HCT116 (cell line): ENCODE measurements around the gene TCERG1L. TPM values are rescaled to one million over a fixed set of nuclear protein-coding genes. Genes with fewer than 3 reads are reported as not detected.

ENCODE experiments used
- ATAC-seq: fragments of 200-7000 bp; cut with Tn5 transposase; 2 replicates; pipeline ENCODE4 v1.9.1; 2020; ENCODE audit warnings: mild to moderate bottlenecking, moderate library complexity
- BruUV-seq: library from RNA; stranded (reverse); fragments of 400-500 nt; replicated peaks from 2 replicates; lab custom pipeline; 2021; lab: Mats Ljungman, UMichigan
- CTCF ChIA-PET: fragments of 300-600 bp; sonication (Branson Sonifier 250); formaldehyde crosslinking; loops from one replicate; lab custom pipeline; 2021; ENCODE audit warnings: antibody characterized with exemption; lab: Charles Lee
- POLR2A ChIA-PET: fragments of 300-600, 350-600 bp; sonication (Branson Sonifier 250); formaldehyde crosslinking; loops from one replicate; lab custom pipeline; 2021; ENCODE audit warnings: antibody characterized with exemption; lab: Charles Lee
- RAD21 ChIA-PET, 2 experiments: fragments of 300-600 bp; sonication (Branson Sonifier 250); formaldehyde crosslinking; loops; one replicate each; lab custom pipeline; 2023; ENCODE audit warnings: low total read pairs in 2 of 2; ENCODE audit not compliant: uncharacterized antibody in 2 of 2, unreplicated experiment in 2 of 2, low non-redundant PET in 1 of 2; lab: Charles Lee
- DNase-seq: peaks from one replicate; pipeline ENCODE4 v3.0.0-alpha.2; 2010; ENCODE audit warnings: low read depth, low spot score
- H2AFZ ChIP-seq: fragments of 200-600 bp; shearing (Covaris generic), sonication (generic); 2 replicates; pipeline ENCODE4 v1.6.1; 2017; ENCODE audit warnings: low read depth, mixed run types, mixed read lengths, antibody characterized with exemption, low read length; ENCODE audit not compliant: poor library complexity, severe bottlenecking
- H3K27ac ChIP-seq: 2 replicates; pipeline ENCODE4 v1.5.1; 2012; ENCODE audit warnings: low read depth, low read length
- H3K27me3 ChIP-seq: fragments of 200-600 bp; sonication (generic); 2 replicates; pipeline ENCODE4 v1.6.1; 2016; ENCODE audit warnings: mixed run types, low read length, mixed read lengths; ENCODE audit not compliant: insufficient read depth
- H3K36me3 ChIP-seq, 2 experiments: fragments of 200-500 bp in 1 of 2; fragments of 200-600 bp in 1 of 2; sonication (Bioruptor generic) in 1 of 2; sonication (generic) in 1 of 2; 2 replicates each; pipeline versions ENCODE4 v1.5.1 to v1.6.1; 2014 to 2016; ENCODE audit warnings: low read length in 2 of 2, inconsistent platforms in 1 of 2, mixed read lengths in 1 of 2, mixed run types in 1 of 2; ENCODE audit not compliant: insufficient read depth in 2 of 2, control insufficient read depth in 1 of 2
- H3K4me1 ChIP-seq, 2 experiments: fragments of 200-600 bp in 1 of 2; sonication (generic) in 1 of 2; 2 replicates each; pipeline versions ENCODE4 v1.5.1 to v1.6.1; 2012 to 2017; ENCODE audit warnings: low read length in 2 of 2, inconsistent platforms in 1 of 2, mild to moderate bottlenecking in 1 of 2, mixed read lengths in 1 of 2, mixed run types in 1 of 2, moderate library complexity in 1 of 2; ENCODE audit not compliant: insufficient read depth in 2 of 2, control insufficient read depth in 1 of 2
- H3K4me2 ChIP-seq: fragments of 200-600 bp; sonication (generic); 2 replicates; pipeline ENCODE4 v1.6.1; 2017; ENCODE audit warnings: mixed run types, low read length, mixed read lengths
- H3K4me3 ChIP-seq, 2 experiments: fragments of 200-600 bp in 1 of 2; sonication (generic) in 1 of 2; replicated peaks in 1 of 2; 2 replicates each; pipeline ENCODE4 v1.5.1; 2011 to 2016; ENCODE audit warnings: low read length in 2 of 2, control low read depth in 1 of 2, low read depth in 1 of 2, mild to moderate bottlenecking in 1 of 2, mixed read lengths in 1 of 2, mixed run types in 1 of 2
- H3K79me2 ChIP-seq: fragments of 200-600 bp; sonication (generic); 2 replicates; pipeline ENCODE4 v1.6.1; 2017; ENCODE audit warnings: mild to moderate bottlenecking, mixed run types, low read length, moderate library complexity, mixed read lengths; ENCODE audit not compliant: insufficient read depth
- H3K9ac ChIP-seq: fragments of 200-600 bp; sonication (generic); 2 replicates; pipeline ENCODE4 v1.6.1; 2016; ENCODE audit warnings: low read length, mixed read lengths
- H3K9me2 ChIP-seq: fragments of 200-600 bp; sonication (generic), shearing (Covaris generic); 2 replicates; pipeline ENCODE4 v1.6.1; 2017; ENCODE audit warnings: mixed run types, mild to moderate bottlenecking, moderate library complexity; ENCODE audit not compliant: insufficient read depth
- H3K9me3 ChIP-seq, 2 experiments: fragments of 200-500 bp in 1 of 2; fragments of 200-600 bp in 1 of 2; sonication (Bioruptor generic) in 1 of 2; sonication (generic) in 1 of 2; 2 replicates each; pipeline ENCODE4 v1.6.1; 2014 to 2017; ENCODE audit warnings: low read length in 2 of 2, mixed read lengths in 2 of 2, inconsistent platforms in 1 of 2, low read depth in 1 of 2, mild to moderate bottlenecking in 1 of 2, mixed run types in 1 of 2, moderate library complexity in 1 of 2; ENCODE audit not compliant: control insufficient read depth in 1 of 2, insufficient read depth in 1 of 2
- H4K20me1 ChIP-seq: fragments of 200-600 bp; sonication (generic), shearing (Covaris generic); 2 replicates; pipeline ENCODE4 v1.6.1; 2017; ENCODE audit warnings: mixed run types, mild to moderate bottlenecking, moderate library complexity; ENCODE audit not compliant: insufficient read depth
- ATF3 ChIP-seq: IDR thresholded peaks from 2 replicates; pipeline ENCODE4 v1.6.1; 2012
- CBX3 ChIP-seq: IDR thresholded peaks from 2 replicates; pipeline ENCODE4 v1.6.1; 2012; ENCODE audit warnings: low read depth
- CTCF ChIP-seq, 3 experiments: fragments of 200-600 bp in 1 of 3; sonication (generic) in 1 of 3; IDR thresholded peaks in 2 of 3; conservative IDR thresholded peaks in 1 of 3; 2 replicates each; pipeline ENCODE4 v1.5.1; 2012 to 2017; ENCODE audit warnings: low read depth in 2 of 3, low read length in 2 of 3, antibody characterized with exemption in 1 of 3, borderline replicate concordance in 1 of 3, control low read depth in 1 of 3, mild to moderate bottlenecking in 1 of 3, mixed read lengths in 1 of 3, mixed run types in 1 of 3, moderate library complexity in 1 of 3; ENCODE audit not compliant: insufficient read depth in 1 of 3
- EGR1 ChIP-seq: IDR thresholded peaks from 2 replicates; pipeline ENCODE4 v1.6.1; 2012; ENCODE audit warnings: low read depth
- EZH2 ChIP-seq: fragments of 200-600 bp; sonication (generic); IDR thresholded peaks from 2 replicates; pipeline ENCODE4 v1.6.1; 2017; ENCODE audit warnings: antibody characterized with exemption, mixed run types
- EZH2phosphoT487 ChIP-seq: fragments of 200-600 bp; IDR thresholded peaks from 2 replicates; pipeline ENCODE4 v1.6.1; 2018; ENCODE audit warnings: antibody characterized with exemption, borderline replicate concordance
- FOSL1 ChIP-seq: IDR thresholded peaks from 2 replicates; pipeline ENCODE4 v1.6.1; 2012; ENCODE audit warnings: low read depth
- JUND ChIP-seq: IDR thresholded peaks from 2 replicates; pipeline ENCODE4 v1.6.1; 2012
- MAX ChIP-seq: IDR thresholded peaks from 2 replicates; pipeline ENCODE4 v1.6.1; 2012
- POLR2A ChIP-seq: IDR thresholded peaks from 2 replicates; pipeline ENCODE4 v1.7.0; 2011; ENCODE audit warnings: borderline replicate concordance; ENCODE audit not compliant: insufficient read depth, insufficient read length; ENCODE audit errors: extremely low read depth
- POLR2AphosphoS5 ChIP-seq: IDR thresholded peaks from 2 replicates; pipeline ENCODE4 v1.6.1; 2011; ENCODE audit warnings: mild to moderate bottlenecking, low read depth, low read length, moderate library complexity
- RAD21 ChIP-seq: IDR thresholded peaks from 2 replicates; pipeline ENCODE4 v1.6.1; 2012; ENCODE audit warnings: low read depth, mild to moderate bottlenecking
- REST ChIP-seq: IDR thresholded peaks from 2 replicates; pipeline ENCODE4 v1.6.1; 2012; ENCODE audit warnings: low read depth
- SIN3A ChIP-seq: IDR thresholded peaks from 2 replicates; pipeline ENCODE4 v1.6.1; 2012; ENCODE audit warnings: low read depth
- SP1 ChIP-seq: IDR thresholded peaks from 2 replicates; pipeline ENCODE4 v1.6.1; 2012; ENCODE audit warnings: low read depth
- SRF ChIP-seq: IDR thresholded peaks from 2 replicates; pipeline ENCODE4 v1.6.1; 2012; ENCODE audit warnings: low read depth
- YY1 ChIP-seq: IDR thresholded peaks from 2 replicates; pipeline ENCODE4 v1.6.1; 2011; ENCODE audit warnings: low read length, low read depth, moderate library complexity, mild to moderate bottlenecking; ENCODE audit not compliant: insufficient replicate concordance; ENCODE audit errors: extremely low read depth
- ZBTB33 ChIP-seq: IDR thresholded peaks from 2 replicates; pipeline ENCODE4 v1.6.1; 2011; ENCODE audit warnings: mild to moderate bottlenecking, low read length, moderate library complexity; ENCODE audit not compliant: insufficient replicate concordance; ENCODE audit errors: extremely low read depth
- ZNF274 ChIP-seq: fragments of 200-500 bp; sonication (Bioruptor generic); IDR thresholded peaks from 2 replicates; pipeline ENCODE4 v1.6.1; 2014; ENCODE audit warnings: mild to moderate bottlenecking, low read depth, low read length, inconsistent platforms
- intact Hi-C: fragments of 100-400 bp; cut with micrococcal nuclease; formaldehyde crosslinking; loops from 2 replicates; pipeline ENCODE4 v1.10.0; 2022
- total RNA-seq: library from RNA; stranded (reverse); gene quantifications from one replicate; pipeline ENCODE4 v1.2.1, GENCODE V29; 2021; ENCODE audit not compliant: unreplicated experiment

The TCERG1L gene
- total RNA-seq, 1 experiment from 2014 or later, result not detected

GRCh38 chr10:131157899-131158298, 153.6 kb downstream of the TCERG1L start:
- Histone ChIP-seq H3K4me2 (no peak overlapping the region), H3K36me3 (no peaks in the 10 kb centered on the region), H3K4me3 (no peak overlapping the region), H3K27ac (no peak overlapping the region), H3K9me3 (no peaks in the 10 kb centered on the region), H3K4me1 (no peaks in the 10 kb centered on the region), H4K20me1 (no peaks in the 10 kb centered on the region), H3K9ac (no peak overlapping the region), H3K9me2 (no peaks in the 10 kb centered on the region), H3K27me3 (no peaks in the 10 kb centered on the region), H2AFZ (no peak overlapping the region), H3K79me2 (no peaks in the 10 kb centered on the region)
- DNase-seq, result no peak
- RAD21 ChIA-PET, result no interaction called here
- TF ChIP-seq POLR2AphosphoS5, result no peak
- no peak for TF ChIP-seq YY1
- no peak for TF ChIP-seq ATF3
- TF ChIP-seq ZNF274, result no peak
- no peak for TF ChIP-seq SP1
- no peak for TF ChIP-seq POLR2A
- no peak for TF ChIP-seq REST
- no peak for TF ChIP-seq ZBTB33
- no peak for TF ChIP-seq SRF
- TF ChIP-seq EGR1, result no peak
- TF ChIP-seq CTCF (IDR thresholded peaks at IDR 0.05 in 2 of 3, conservative IDR thresholded peaks at IDR 0.05 in 1 of 3; ENCODE audit: borderline replicate concordance in 1 of 3, insufficient read depth in 1 of 3, low read depth in 2 of 3, low read length in 2 of 3), result no peak
- no peak for TF ChIP-seq MAX
- no peak for TF ChIP-seq EZH2
- TF ChIP-seq EZH2phosphoT487, result no peak
- no peak for TF ChIP-seq RAD21
- TF ChIP-seq SIN3A, result no peak
- TF ChIP-seq JUND, result no peak
- no peak for TF ChIP-seq FOSL1
- no peak for TF ChIP-seq CBX3
- CTCF ChIA-PET, result no interaction called here
- intact Hi-C loops, result no loop called here
- no TSS peak for BruUV-seq
- no peak for ATAC-seq
- POLR2A ChIA-PET, result no interaction called here
